T-cell (primary cell): Measurements from ENCODE around the gene BMP8A. TPM values are rescaled to one million over a fixed set of nuclear protein-coding genes. Genes with fewer than 3 reads are reported as not detected.

Experiments used
- ATAC-seq, 4 experiments: fragments of 200-7000 bp in 3 of 4; fragments of 150-1000 bp in 1 of 4; cut with Tn5 transposase; replicated peaks in 1 of 4; 1 replicate in 3 of 4; 2 replicates in 1 of 4; pipeline ENCODE4 v1.10.0; 2021; ENCODE audit warnings: moderate library complexity in 3 of 4, mild to moderate bottlenecking in 2 of 4, moderate number of reproducible peaks in 1 of 4
- CTCF ChIA-PET, 2 donors: fragments of 300-600 bp; sonication (Branson Sonifier 250); formaldehyde crosslinking; loops; one replicate each; lab custom pipeline; 2022; ENCODE audit warnings: antibody characterized with exemption in 2 of 2; lab: Charles Lee
- POLR2A ChIA-PET, 2 donors: fragments of 300-600 bp; sonication (Branson Sonifier 250); formaldehyde crosslinking; loops; one replicate each; lab custom pipeline; 2022; ENCODE audit warnings: antibody characterized with exemption in 2 of 2; lab: Charles Lee
- DNase-seq, 35 experiments: peaks; one replicate each; pipeline versions ENCODE4 v3.0.0 to v3.0.0-alpha.2; 2013 to 2023
- H3K27ac ChIP-seq: one replicate; pipeline ENCODE4 v1.5.1; 2013; ENCODE audit warnings: low read length
- H3K27me3 ChIP-seq, 2 experiments: replicated peaks in 1 of 2; 1 replicate in 1 of 2; 2 replicates in 1 of 2; pipeline versions ENCODE4 v1.6.1 to v1.7.0; 2013; ENCODE audit warnings: low read length in 1 of 2, mixed read lengths in 1 of 2; ENCODE audit not compliant: control insufficient read depth in 2 of 2, insufficient read depth in 2 of 2; ENCODE audit errors: extremely low read depth in 1 of 2
- H3K36me3 ChIP-seq, 2 donors: 1 replicate in 1 of 2; 2 replicates in 1 of 2; pipeline versions ENCODE4 v1.6.1 to v1.7.0; 2013; ENCODE audit warnings: low read length in 1 of 2; ENCODE audit not compliant: control insufficient read depth in 2 of 2, insufficient read depth in 1 of 2; ENCODE audit errors: extremely low read depth in 1 of 2
- H3K4me1 ChIP-seq, 2 experiments: 1 replicate in 1 of 2; 2 replicates in 1 of 2; pipeline versions ENCODE4 v1.6.1 to v1.7.0; 2013; ENCODE audit warnings: low read length in 2 of 2, mixed read lengths in 1 of 2; ENCODE audit not compliant: insufficient read depth in 2 of 2, control insufficient read depth in 1 of 2; ENCODE audit errors: extremely low read depth in 1 of 2
- H3K4me3 ChIP-seq, 2 donors: 1 replicate in 1 of 2; 2 replicates in 1 of 2; pipeline versions ENCODE4 v1.5.1 to v1.7.0; 2013; ENCODE audit warnings: mild to moderate bottlenecking in 2 of 2, low read length in 1 of 2, moderate library complexity in 1 of 2; ENCODE audit not compliant: control insufficient read depth in 1 of 2; ENCODE audit errors: extremely low read depth in 1 of 2
- H3K9me3 ChIP-seq: 2 replicates; pipeline ENCODE4 v1.7.0; 2013
- H3K27ac Mint-ChIP-seq, 2 donors: one replicate each; pipeline ENCODE4 v1.8.0; 2020 to 2021; ENCODE audit warnings: mild to moderate bottlenecking in 2 of 2, mixed read lengths in 2 of 2
- H3K27me3 Mint-ChIP-seq, 2 donors: one replicate each; pipeline ENCODE4 v1.8.0; 2021 to 2022; ENCODE audit warnings: mixed read lengths in 2 of 2
- H3K36me3 Mint-ChIP-seq: one replicate; pipeline ENCODE4 v1.8.0; 2021; ENCODE audit warnings: mixed read lengths
- H3K4me1 Mint-ChIP-seq, 3 donors: one replicate each; pipeline ENCODE4 v1.8.0; 2020 to 2022; ENCODE audit warnings: mixed read lengths in 3 of 3, mild to moderate bottlenecking in 1 of 3
- H3K4me3 Mint-ChIP-seq, 3 donors: one replicate each; pipeline ENCODE4 v1.8.0; 2020 to 2022; ENCODE audit warnings: mild to moderate bottlenecking in 3 of 3, mixed read lengths in 3 of 3, moderate library complexity in 3 of 3
- H3K9me3 Mint-ChIP-seq, 3 donors: one replicate each; pipeline ENCODE4 v1.8.0; 2020 to 2022; ENCODE audit warnings: mixed read lengths in 3 of 3
- WGBS: methylation state at CpG from one replicate; pipeline ENCODE4 v1.1.5; 2013; ENCODE audit warnings: missing lambda C conversion rate; ENCODE audit not compliant: insufficient coverage; 5-methylcytosine and 5-hydroxymethylcytosine counted together
- total RNA-seq, 35 experiments: library from RNA in 6 of 35; stranded (reverse) in 6 of 35; fragments of 120-200 nt in 1 of 35; gene quantifications; one replicate each; pipeline versions ENCODE4 v1.2.1 to v1.2.4 and lab custom pipeline; 2013 to 2026

BMP8A gene
- total RNA-seq, 5 donors from 2014 or later (not counting 1 experiment from before 2014, with no cell fraction given): 0.38 TPM; not detected in 4

DNA sequence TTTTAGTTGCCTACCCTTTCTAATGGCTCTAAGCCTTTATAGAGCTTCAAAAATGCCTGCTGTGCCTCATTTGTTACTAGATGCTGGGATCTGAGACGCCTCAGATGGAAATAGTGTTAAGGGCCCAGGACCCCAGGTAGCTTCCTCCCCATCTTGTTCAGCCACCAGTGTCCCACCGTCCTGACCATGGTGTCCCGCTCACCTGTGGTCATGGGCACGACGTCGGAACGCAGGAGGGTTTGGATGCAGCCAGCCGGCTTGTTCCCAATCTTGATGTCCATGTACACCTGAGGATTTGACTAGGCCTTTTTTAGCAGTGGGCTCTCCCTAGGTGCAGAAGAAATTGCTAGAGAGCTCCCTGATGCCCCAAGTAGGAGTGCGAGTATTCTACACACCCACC is 54.1 kb downstream of the BMP8A start:
- Mint-ChIP-seq H3K27ac (no peak overlapping the region), H3K4me3 (no peak overlapping the region), H3K9me3 (no peaks in the 10 kb centered on the region), H3K4me1 (no peaks in the 10 kb centered on the region), H3K36me3 (peaks cover 54% of the 10 kb centered on the region), H3K27me3 (no peaks in the 10 kb centered on the region)
- H3K4me1 ChIP-seq: no peaks in the 10 kb centered on the region
- WGBS: 100% methylated on average over 6 of the region's 9 CpGs
- H3K4me3 ChIP-seq: no peak overlapping the region
- no peak for ATAC-seq
- H3K36me3 ChIP-seq: peaks cover 13 to 36% of the 10 kb centered on the region in 2 donors
- ChIA-PET POLR2A (no interaction called here), CTCF (no interaction called here)
- H3K27ac ChIP-seq: no peak overlapping the region
- no peaks in the 10 kb centered on the region for H3K9me3 ChIP-seq
- no peaks in the 10 kb centered on the region for H3K27me3 ChIP-seq
- DNase-seq: no peak

DNA sequence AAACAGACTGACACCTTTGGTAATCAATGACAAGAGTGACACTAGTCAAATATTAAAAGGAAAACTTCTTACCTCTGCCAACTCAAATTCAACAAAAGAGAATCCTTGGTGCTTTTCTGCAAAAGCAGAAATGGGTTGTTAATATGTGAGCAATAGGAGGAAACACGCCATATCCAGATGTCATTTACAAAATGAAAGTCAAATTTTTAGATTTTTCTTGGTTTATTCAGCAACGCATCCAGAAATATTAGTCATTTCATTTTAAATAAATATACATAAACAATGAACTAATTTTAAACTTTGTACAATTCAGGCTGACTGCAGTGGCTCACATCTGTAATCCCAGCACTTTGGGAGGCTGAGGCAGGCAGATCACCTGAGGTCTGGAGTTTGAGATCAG is 62.8 kb downstream of the BMP8A start:
- H3K36me3 ChIP-seq: peaks cover 0 to 21% of the 10 kb centered on the region in 2 donors
- H3K4me3 ChIP-seq: no peak overlapping the region
- Mint-ChIP-seq H3K27me3 (no peaks in the 10 kb centered on the region), H3K4me3 (no peak overlapping the region), H3K27ac (no peak overlapping the region), H3K9me3 (no peaks in the 10 kb centered on the region), H3K36me3 (peaks cover 19% of the 10 kb centered on the region), H3K4me1 (peaks cover 1 to 11% (median 8%) of the 10 kb centered on the region in 3 donors)
- ATAC-seq (no peak), DNase-seq (no peak)
- peaks cover 0 to 4% of the 10 kb centered on the region in 2 experiments for H3K4me1 ChIP-seq
- POLR2A ChIA-PET: no interaction called here
- CTCF ChIA-PET: no interaction called here
- WGBS: no CpG with 5 or more reads among the region's 2 CpGs
- H3K9me3 ChIP-seq: no peaks in the 10 kb centered on the region
- H3K27ac ChIP-seq: no peak overlapping the region
- no peaks in the 10 kb centered on the region for H3K27me3 ChIP-seq

DNA sequence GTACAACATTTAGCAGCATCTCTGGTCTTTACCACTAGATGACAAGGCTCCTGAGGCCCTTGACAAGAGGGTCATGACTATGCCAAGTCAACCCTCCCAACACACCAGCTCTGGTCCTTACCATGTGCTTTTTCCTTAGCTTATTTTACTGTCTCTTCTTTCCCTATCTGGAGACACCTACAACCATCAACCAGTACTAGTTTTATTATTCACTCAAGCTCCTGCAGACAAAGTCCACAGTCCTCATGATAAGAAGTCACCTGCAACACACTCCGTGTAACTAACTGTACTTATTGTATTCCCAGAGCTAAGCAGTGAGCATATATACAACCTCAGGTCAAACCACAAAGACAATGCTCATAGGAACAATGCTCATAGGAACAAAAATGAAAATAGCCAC is 69.8 kb downstream of the BMP8A start:
- POLR2A ChIA-PET: interaction anchor here in 1 of 2 donors (0.7 kb wide), 1 partner anchor 228 kb away, joined by 3 read pairs; no protein-coding TSS in a partner anchor
- Mint-ChIP-seq H3K27me3 (no peaks in the 10 kb centered on the region), H3K4me3 (no peak overlapping the region), H3K36me3 (peaks cover 63% of the 10 kb centered on the region), H3K9me3 (no peaks in the 10 kb centered on the region), H3K27ac (no peak overlapping the region), H3K4me1 (peaks cover 12 to 24% (median 18%) of the 10 kb centered on the region in 3 donors)
- Histone ChIP-seq H3K4me3 (no peak overlapping the region), H3K27ac (no peak overlapping the region), H3K9me3 (no peaks in the 10 kb centered on the region), H3K4me1 (peaks cover 0 to 13% of the 10 kb centered on the region in 2 experiments), H3K27me3 (no peaks in the 10 kb centered on the region), H3K36me3 (peaks cover 23 to 65% of the 10 kb centered on the region in 2 donors)
- CTCF ChIA-PET: interaction anchor here in 1 of 2 donors (0.6 to 0.9 kb wide), 3 partner anchors 13 to 1711 kb away, joined by 3 read pairs; no protein-coding TSS in a partner anchor
- ATAC-seq (no peak), DNase-seq (no peak)
- WGBS: 100% methylated on average over 1 of the region's 1 CpG

DNA sequence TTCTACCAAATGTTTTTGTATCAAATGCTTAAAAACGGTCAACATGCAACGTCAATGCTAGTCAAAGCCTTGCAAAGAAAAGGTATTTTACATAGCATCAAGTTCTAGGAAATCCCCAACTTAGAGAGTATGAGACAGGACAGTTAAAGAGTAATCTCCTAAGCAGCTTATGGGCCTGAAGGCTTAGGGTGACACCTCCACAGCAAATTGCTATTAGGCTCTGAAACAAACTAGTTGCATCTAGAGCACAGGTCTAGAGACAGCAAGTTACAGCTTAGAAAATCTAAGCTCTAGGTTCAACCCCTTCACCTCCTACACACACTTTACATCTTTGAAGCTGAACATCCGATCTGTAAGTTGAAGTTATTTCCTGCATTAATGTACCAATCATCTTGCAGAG is 71.5 kb downstream of the BMP8A start:
- peaks cover 76% of the 10 kb centered on the region for H3K36me3 Mint-ChIP-seq
- no peaks in the 10 kb centered on the region for H3K9me3 ChIP-seq
- H3K27ac ChIP-seq: no peak overlapping the region
- H3K27me3 Mint-ChIP-seq: no peaks in the 10 kb centered on the region
- no peak overlapping the region for H3K4me3 Mint-ChIP-seq
- H3K27me3 ChIP-seq: no peaks in the 10 kb centered on the region
- CTCF ChIA-PET: no interaction called here
- H3K36me3 ChIP-seq: peaks cover 28 to 80% of the 10 kb centered on the region in 2 donors
- H3K27ac Mint-ChIP-seq: no peak overlapping the region
- peaks cover 0 to 13% of the 10 kb centered on the region in 2 experiments for H3K4me1 ChIP-seq
- POLR2A ChIA-PET: interaction anchor here in 1 of 2 donors (0.7 kb wide), 1 partner anchor 106 kb away, joined by 4 read pairs; no protein-coding TSS in a partner anchor
- H3K4me3 ChIP-seq: no peak overlapping the region
- H3K9me3 Mint-ChIP-seq: no peaks in the 10 kb centered on the region
- 17% methylated on average over 1 of the region's 3 CpGs for WGBS
- DNase-seq: no peak
- ATAC-seq: no peak
- peaks cover 10 to 24% (median 18%) of the 10 kb centered on the region in 3 donors for H3K4me1 Mint-ChIP-seq

DNA sequence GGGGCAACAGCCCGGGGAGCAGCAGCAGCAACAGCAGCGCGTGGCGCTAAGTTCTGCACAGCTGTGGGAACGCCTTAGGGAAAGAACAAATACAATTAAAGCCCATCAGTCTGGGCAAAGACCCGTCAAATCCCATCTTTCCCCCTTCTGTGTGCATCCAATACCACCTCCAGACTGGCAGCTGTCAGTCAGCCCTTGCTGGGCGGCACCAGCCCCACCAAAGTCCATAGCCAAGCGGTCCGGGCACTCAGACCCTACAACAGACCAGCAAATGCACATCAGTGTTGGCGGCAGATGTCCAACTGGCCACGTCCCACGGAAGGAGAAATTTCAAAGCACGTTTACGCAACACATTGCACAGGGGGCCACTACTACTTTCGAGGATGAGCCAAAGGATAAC is 72.2 kb downstream of the BMP8A start:
- ATAC-seq (no peak), DNase-seq (no peak)
- no peaks in the 10 kb centered on the region for H3K9me3 ChIP-seq
- Mint-ChIP-seq H3K4me1 (peaks cover 10 to 19% (median 16%) of the 10 kb centered on the region in 3 donors), H3K9me3 (no peaks in the 10 kb centered on the region), H3K4me3 (no peak overlapping the region), H3K27me3 (no peaks in the 10 kb centered on the region), H3K27ac (no peak overlapping the region), H3K36me3 (peaks cover 77% of the 10 kb centered on the region)
- ChIA-PET CTCF (no interaction called here), POLR2A (no interaction called here)
- 97% methylated on average over 14 of the region's 15 CpGs for WGBS
- no peak overlapping the region for H3K4me3 ChIP-seq
- no peak overlapping the region for H3K27ac ChIP-seq
- H3K36me3 ChIP-seq: peaks cover 28 to 86% of the 10 kb centered on the region in 2 donors
- H3K27me3 ChIP-seq: no peaks in the 10 kb centered on the region
- H3K4me1 ChIP-seq: peaks cover 0 to 13% of the 10 kb centered on the region in 2 experiments

- CTCF ChIA-PET: no interaction called here
- Mint-ChIP-seq H3K9me3 (no peaks in the 10 kb centered on the region), H3K4me1 (peaks cover 10 to 13% (median 10%) of the 10 kb centered on the region in 3 donors), H3K36me3 (peaks cover 77% of the 10 kb centered on the region), H3K4me3 (no peak overlapping the region), H3K27ac (no peak overlapping the region), H3K27me3 (no peaks in the 10 kb centered on the region)
- no peak overlapping the region for H3K27ac ChIP-seq
- ATAC-seq (no peak), DNase-seq (no peak)
- no peaks in the 10 kb centered on the region for H3K27me3 ChIP-seq
- 100% methylated on average over 5 of the region's 7 CpGs for WGBS
- H3K9me3 ChIP-seq: no peaks in the 10 kb centered on the region
- POLR2A ChIA-PET: interaction anchor here in 1 of 2 donors (0.7 kb wide), 1 partner anchor 9 kb away, joined by 3 read pairs; no protein-coding TSS in a partner anchor
- peaks cover 28 to 86% of the 10 kb centered on the region in 2 donors for H3K36me3 ChIP-seq
- H3K4me1 ChIP-seq: peaks cover 0 to 9% of the 10 kb centered on the region in 2 experiments
- no peak overlapping the region for H3K4me3 ChIP-seq
Measured at GRCh38 chr1:39564340-39564739, 72.9 kb downstream of the BMP8A start.
